ENCODE measurements around the gene ZFYVE26. TPM values are rescaled to one million over a fixed set of nuclear protein-coding genes. Genes with fewer than 3 reads are reported as not detected.
"Not testable (repeated sequence)": the region's sequence is repeated elsewhere in the genome, so short reads cannot be mapped to it uniquely, and the experiment has no call there.

Gene ZFYVE26
- total RNA-seq, 1 donor from 2014 or later, result 29.1 TPM

GRCh38 chr14:67717048-67717447 lies 99.3 kb downstream of the ZFYVE26 start:
- no peak for DNase-seq (ENCODE audit: low spot score)

GRCh38 chr14:67710209-67710608 lies 106.2 kb downstream of the ZFYVE26 start:
- DNase-seq (ENCODE audit: low spot score), result no peak

- not testable (repeated sequence) for DNase-seq (ENCODE audit: low spot score)
Measured at GRCh38 chr14:67709796-67710195, 106.6 kb downstream of the ZFYVE26 start.

- not testable (repeated sequence) for DNase-seq (ENCODE audit: low spot score)
Measured at GRCh38 chr14:67709346-67709745, 107.0 kb downstream of the ZFYVE26 start.

GRCh38 chr14:67705211-67705610 lies 111.2 kb downstream of the ZFYVE26 start:
- DNase-seq (ENCODE audit: low spot score), result no peak

GRCh38 chr14:67704484-67705089 lies 111.8 kb downstream of the ZFYVE26 start:
- DNase-seq (ENCODE audit: low spot score), result no peak

GRCh38 chr14:67703997-67704396 lies 112.4 kb downstream of the ZFYVE26 start:
- no peak for DNase-seq (ENCODE audit: low spot score)

- DNase-seq (ENCODE audit: low spot score), result not testable (repeated sequence)
Measured at GRCh38 chr14:67701492-67701891, 114.9 kb downstream of the ZFYVE26 start, which contains the start of gene RDH12. RDH12 (plus strand) TSS chr14:67701886; CDS start chr14:67722643, 20,757 bp downstream.

GRCh38 chr14:67698179-67698578 lies 118.2 kb downstream of the ZFYVE26 start:
- no peak for DNase-seq (ENCODE audit: low spot score)

- no peak for DNase-seq (ENCODE audit: low spot score)
Measured at GRCh38 chr14:67697006-67697405, 119.4 kb downstream of the ZFYVE26 start.

Other genes starting within 250 kb of the ZFYVE26 start
- 16.9 TPM for gene PIGH, start 216.3 kb downstream of the ZFYVE26 start, total RNA-seq
- gene ARG2, start 196.7 kb downstream of the ZFYVE26 start, total RNA-seq, result 6.6 TPM
- 195 TPM for gene VTI1B, start 142.0 kb downstream of the ZFYVE26 start, total RNA-seq
- gene RDH11, start 120.8 kb downstream of the ZFYVE26 start, total RNA-seq, result 33.1 TPM
- not detected for gene RDH12, start 114.7 kb downstream of the ZFYVE26 start, total RNA-seq
- 14.7 TPM for gene RAD51B, start 3.2 kb upstream of the ZFYVE26 start, total RNA-seq